GM21576 (cell line): ENCODE data around the gene TBC1D22A.
"Not testable (repeated sequence)": the region's sequence is repeated elsewhere in the genome, so short reads cannot be mapped to it uniquely, and the experiment has no call there.

Source experiments
- ATAC-seq: cut with Tn5 transposase; IDR thresholded peaks from one replicate; pipeline ENCODE4 v1.9.1; 2021; ENCODE audit warnings: mild to moderate bottlenecking, moderate library complexity; ENCODE audit not compliant: unreplicated experiment

Gene TBC1D22A

GRCh38 chr22:46762238-46763050, at the start of gene TBC1D22A:
Gene TBC1D22A (plus strand): TSS chr22:46762650. CDS start chr22:46762787, 137 bp downstream.
- ATAC-seq: peak; percentile 68

DNA sequence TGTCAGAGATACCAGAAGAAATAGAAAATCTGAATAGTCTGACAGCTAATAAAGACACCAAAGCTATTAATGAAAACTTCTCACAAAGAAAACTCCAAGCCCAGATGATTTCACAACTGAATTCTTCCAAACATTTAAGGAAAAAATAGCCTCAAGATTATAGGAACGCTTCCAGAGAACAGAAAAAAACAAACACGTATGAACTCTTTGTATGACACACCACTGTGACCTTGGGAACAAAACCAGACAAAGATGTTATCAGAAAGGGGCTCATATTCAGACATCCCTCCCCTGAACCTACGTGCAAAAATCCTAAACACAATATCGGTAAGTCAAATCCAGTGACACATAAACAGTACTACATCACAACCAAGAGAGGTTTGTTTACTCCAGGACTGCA, 47.9 kb upstream of the TBC1D22A start:
- no peak for ATAC-seq

GRCh38 chr22:46719921-46720320, 42.5 kb upstream of the TBC1D22A start:
- ATAC-seq: no peak

DNA sequence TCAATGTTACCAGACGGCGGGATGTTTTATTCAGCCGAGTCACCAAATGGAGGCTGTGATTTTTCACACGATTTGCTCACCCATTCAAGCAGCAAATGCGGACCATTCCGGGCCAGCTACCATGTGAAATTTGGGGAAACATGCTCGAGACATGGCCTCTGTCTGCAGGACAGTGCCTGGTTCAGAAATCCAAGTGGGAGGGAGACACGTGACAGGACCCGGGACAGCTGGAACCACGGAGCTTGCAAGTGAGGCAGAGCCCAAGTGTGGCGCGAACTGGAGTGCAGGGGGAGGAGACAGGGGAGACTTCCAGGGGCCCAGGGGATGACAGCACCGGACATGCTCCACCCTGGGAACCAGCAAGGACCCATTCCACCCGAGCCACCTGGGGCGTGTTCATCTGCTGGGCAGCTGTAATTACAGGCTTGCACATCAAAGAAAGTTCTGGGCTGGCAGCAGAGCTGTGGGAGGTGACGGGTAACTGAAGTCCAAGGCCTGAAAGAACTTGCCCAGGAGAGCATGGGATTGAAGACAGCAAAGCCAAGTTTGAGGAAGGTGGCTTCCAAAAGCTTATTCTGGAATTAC, 40.9 kb upstream of the TBC1D22A start:
- no peak for ATAC-seq

DNA sequence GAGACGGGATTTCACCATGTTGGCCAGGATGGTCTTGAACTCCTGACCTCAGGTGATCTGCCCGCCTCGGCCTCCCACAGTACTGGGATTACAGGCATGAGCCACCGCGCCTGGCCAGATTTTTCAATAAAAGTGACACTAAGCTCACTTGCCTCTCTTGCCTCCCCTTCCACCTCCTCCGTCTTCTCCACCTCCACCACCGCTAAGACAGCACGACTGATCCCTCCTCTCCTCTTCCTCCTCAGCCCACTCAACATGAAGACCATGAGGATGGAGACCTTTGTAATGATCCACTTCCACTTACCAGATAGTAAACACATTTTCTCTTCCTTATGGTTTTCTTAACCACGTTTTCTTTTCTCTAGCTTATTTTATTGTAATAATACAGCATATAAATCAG, 38.6 kb upstream of the TBC1D22A start:
- ATAC-seq: no peak

DNA sequence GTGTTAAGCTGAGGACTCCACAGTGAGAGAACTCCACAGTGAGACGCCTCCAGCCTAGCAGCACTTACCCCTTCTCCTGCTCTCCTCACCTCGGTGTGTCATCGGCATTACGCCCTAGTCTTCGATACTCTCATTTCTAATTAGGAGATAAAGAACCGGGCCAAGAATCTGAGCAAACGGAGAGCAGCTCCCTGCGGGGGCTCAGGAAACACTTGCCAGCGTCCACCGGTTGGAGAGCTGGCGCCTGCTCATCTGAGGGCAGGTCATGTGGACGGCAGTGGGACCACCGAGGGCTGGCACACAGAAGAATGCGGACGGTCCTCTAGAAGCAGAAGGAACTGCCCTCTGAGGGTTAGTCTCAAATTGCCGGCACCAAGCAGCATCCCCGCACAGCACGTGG, 37.4 kb upstream of the TBC1D22A start:
- ATAC-seq: no peak

DNA sequence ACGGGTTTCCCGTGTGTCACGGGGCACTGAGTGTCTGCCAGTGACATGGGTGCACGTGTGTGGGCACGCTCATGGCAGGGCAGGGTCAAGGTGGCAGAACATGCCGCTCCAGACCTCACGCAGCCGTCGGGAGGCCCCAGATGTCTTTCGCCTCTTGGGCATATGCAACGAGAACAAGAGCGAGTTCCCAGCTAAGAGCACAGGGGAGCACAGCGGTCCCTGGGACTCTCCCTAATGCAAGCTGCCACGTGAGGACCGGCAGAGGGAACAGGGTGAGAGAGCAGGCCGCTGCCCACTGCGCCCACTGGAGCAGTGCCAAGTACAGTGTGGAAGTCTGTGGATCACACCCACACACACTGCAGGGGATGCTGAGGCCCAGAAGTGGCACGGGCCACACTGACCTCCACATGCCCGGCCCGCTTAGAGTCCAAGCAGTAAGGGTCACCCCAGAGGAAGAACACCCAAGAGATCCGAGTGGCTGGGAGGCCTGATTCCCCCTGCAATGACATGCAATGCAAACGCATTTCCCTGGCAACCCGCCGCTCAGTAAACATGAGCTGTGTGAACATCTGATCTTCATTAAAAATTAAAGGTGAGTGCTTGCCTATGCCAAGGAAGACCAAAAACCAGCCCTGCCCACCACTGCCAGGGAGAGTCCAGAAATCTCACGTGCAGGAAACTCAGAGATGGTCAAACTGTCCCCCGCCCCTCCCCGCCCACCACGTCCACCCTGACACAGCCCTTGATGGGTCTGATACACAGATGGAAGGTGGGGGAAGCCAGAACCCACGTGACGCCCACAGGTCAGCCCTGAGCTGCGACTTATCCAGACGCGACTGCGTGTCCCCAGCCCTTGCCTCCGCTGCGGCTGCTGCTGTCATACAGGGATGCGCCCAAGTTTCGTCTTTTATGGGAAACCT, 36.1 kb upstream of the TBC1D22A start:
- ATAC-seq: no peak

DNA sequence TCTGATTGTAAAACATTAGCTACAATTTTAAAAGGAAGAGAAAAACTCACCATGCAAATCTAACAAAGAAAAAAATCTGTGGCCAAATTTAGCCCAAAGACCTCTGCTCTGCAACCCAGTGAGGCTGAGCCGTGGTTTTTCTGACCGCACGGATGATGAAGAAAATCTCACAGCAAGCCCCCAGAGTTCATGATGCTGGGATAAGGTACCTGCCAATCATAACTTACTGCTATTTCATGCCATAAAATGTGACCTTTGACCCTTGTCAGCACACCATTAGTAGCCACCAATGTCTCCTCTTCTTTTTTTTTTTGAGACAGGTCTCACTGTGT, 35.5 kb upstream of the TBC1D22A start:
- ATAC-seq: no peak

GRCh38 chr22:46727813-46728364, 34.6 kb upstream of the TBC1D22A start:
- no peak for ATAC-seq

DNA sequence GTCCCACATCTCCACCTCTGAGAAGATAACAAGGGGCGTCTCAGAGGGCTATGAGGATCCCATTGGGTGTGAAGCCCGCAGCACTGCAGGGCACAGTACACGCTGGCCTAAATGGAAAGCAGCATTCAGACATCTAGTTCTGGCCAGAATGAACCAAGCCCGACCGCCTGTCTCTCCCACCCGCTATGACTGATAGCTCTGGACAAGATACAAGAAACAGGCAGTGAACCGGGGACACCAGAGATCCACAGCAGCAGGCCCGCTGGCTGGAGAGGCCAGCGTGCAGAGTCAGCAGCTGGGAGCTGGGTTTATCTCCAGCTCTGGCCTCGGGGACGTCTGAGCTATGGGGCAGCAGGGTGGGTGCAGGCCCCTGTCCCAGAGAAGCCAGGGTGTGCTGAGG, 34.0 kb upstream of the TBC1D22A start:
- ATAC-seq: no peak

- no peak for ATAC-seq
These were observed 31.7 kb upstream of the TBC1D22A start for GRCh38 chr22:46730568-46731245.

DNA sequence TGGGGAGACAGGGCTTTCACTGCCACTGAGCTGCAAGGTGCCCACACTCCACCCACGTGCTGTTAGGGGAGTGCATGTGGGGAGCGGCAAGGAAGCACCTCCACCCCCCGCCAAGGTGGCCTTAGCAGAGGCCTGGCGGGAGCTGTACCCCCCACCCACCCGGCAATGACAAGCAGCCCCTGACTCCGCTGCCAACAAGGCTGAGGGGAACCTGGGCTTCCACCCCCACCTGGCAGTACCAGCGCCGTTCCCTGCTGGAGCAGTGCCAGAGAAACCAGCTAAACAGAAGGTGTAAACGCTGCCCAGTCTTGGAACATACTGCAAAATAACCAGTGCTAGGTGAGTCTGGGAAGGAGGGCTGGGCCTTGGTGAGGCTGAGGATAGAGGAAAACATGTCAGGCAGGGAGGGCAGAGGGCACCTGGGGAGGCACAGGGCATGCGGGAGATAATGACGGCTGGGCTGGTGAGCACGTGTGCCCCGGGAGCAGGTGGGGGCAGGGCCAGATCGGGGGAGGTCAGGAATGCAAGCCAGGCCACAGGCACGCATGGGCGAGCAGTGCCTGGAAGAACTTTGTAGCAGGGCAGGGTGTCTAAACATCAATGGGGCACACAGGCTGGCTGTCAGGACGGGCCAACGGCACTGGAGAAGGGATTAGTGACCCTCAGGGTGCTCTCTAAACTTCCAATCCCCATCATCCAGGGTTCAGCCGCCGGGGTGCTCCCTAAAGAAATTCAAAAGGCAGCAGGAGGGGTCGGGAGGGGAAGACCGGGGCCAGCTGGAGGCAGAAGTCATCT, 31.0 kb upstream of the TBC1D22A start:
- ATAC-seq: no peak

GRCh38 chr22:46732041-46732379, 30.4 kb upstream of the TBC1D22A start:
- ATAC-seq: no peak

DNA sequence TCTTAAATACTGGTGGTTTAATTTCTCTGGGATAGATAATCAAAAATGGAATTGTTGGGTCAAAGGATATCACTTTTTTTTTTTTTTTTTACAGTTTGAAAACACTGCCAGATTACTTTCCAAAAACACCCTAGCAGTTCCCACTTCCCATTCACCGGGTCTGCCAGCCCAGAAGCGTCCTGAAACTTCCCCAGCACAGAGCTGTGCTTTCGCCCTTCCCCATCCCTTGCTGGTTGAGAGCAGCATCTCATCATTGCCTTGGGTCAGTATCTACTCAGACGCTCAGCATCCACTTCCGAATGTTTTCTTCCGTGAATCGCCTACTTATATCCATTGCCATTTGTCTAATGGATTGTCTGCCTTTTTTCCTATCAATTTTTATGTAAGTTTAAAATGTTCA, 29.9 kb upstream of the TBC1D22A start:
- ATAC-seq: no peak

GRCh38 chr22:46734213-46734722, 28.2 kb upstream of the TBC1D22A start:
- not testable (repeated sequence) for ATAC-seq

GRCh38 chr22:46734830-46735453, 27.5 kb upstream of the TBC1D22A start:
- no peak for ATAC-seq

DNA sequence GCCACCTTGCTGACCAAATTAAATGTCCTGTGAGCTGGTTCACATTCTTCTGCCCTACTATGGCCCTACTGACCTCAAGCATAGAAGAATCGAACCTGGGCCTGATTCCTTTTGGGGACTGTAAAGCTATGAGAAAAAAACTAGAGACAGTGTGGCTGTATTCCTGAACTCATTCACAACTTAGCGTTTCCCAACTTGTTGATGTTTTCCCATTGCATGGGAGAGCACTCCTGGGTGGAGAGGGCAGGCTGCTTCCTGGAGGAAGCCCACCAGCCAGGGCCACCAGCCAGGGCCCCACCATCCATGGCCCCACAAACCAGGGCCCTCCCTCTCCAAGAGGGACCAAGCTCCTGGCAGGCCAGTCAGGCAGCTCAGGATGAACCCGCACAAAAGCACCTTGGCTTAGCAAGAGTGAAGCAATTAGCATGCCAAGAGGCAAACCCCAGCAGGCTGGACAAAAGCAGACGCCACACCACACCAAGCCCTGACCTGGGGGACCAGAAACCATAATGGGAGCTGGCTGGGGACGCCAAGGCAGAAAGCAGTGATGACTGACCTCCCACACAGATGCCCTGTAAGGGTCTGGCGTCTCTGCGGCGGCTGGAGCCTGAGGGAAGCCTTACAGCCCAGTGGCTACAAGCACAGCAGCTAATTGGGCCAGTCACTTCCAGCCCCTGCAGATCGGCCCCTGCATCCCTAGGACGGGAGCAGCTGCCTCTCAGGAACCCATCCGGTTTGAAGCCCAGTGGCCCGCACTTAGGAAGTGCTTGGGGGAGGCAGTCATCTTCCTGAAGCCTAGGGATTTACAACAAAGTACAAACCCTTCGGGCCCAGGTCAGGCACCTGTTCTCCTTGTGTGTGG, 26.5 kb upstream of the TBC1D22A start:
- no peak for ATAC-seq

- no peak for ATAC-seq
These were observed 25.7 kb upstream of the TBC1D22A start for GRCh38 chr22:46736705-46737104.
